ENCODE data around the gene TAGLN2.

TAGLN2 gene

GRCh38 chr1:159965263-159965662, 40.0 kb upstream of the TAGLN2 start:
- DNase-seq (ENCODE audit: low read depth) = no peak
- TF ChIP-seq CTCF (IDR thresholded peaks at IDR 0.05; ENCODE audit: control insufficient read depth, extremely low read depth, insufficient read depth) = no peak
- H3K4me3 ChIP-seq (ENCODE audit: low read depth, low read length) = no peak overlapping the region

- TF ChIP-seq CTCF (IDR thresholded peaks at IDR 0.05; ENCODE audit: control insufficient read depth, extremely low read depth, insufficient read depth) = no peak
- H3K4me3 ChIP-seq (ENCODE audit: low read depth, low read length) = no peak overlapping the region
- no peak for DNase-seq (ENCODE audit: low read depth)
Measured at GRCh38 chr1:159964144-159964543, 38.8 kb upstream of the TAGLN2 start.

- H3K4me3 ChIP-seq (ENCODE audit: low read depth, low read length) = no peak overlapping the region
- DNase-seq (ENCODE audit: low read depth) = no peak
- no peak for TF ChIP-seq CTCF (IDR thresholded peaks at IDR 0.05; ENCODE audit: control insufficient read depth, extremely low read depth, insufficient read depth)
Measured at GRCh38 chr1:159962176-159962575, 36.9 kb upstream of the TAGLN2 start.

- DNase-seq (ENCODE audit: low read depth) = no peak
- TF ChIP-seq CTCF (IDR thresholded peaks at IDR 0.05; ENCODE audit: control insufficient read depth, extremely low read depth, insufficient read depth) = no peak
- peak overlapping the region; percentile 4 for H3K4me3 ChIP-seq (ENCODE audit: low read depth, low read length)
Measured at GRCh38 chr1:159961636-159962035, 36.3 kb upstream of the TAGLN2 start.

- no peak for TF ChIP-seq CTCF (IDR thresholded peaks at IDR 0.05; ENCODE audit: control insufficient read depth, extremely low read depth, insufficient read depth)
- no peak for DNase-seq (ENCODE audit: low read depth)
- H3K4me3 ChIP-seq (ENCODE audit: low read depth, low read length) = peak overlapping the region; percentile 4
Measured at GRCh38 chr1:159960721-159961381, 35.5 kb upstream of the TAGLN2 start.

GRCh38 chr1:159959451-159959850, 34.1 kb upstream of the TAGLN2 start:
- no peak for TF ChIP-seq CTCF (IDR thresholded peaks at IDR 0.05; ENCODE audit: control insufficient read depth, extremely low read depth, insufficient read depth)
- no peak for DNase-seq (ENCODE audit: low read depth)
- no peak overlapping the region for H3K4me3 ChIP-seq (ENCODE audit: low read depth, low read length)
